ENCODE data around the gene ERH.

ERH gene

DNA sequence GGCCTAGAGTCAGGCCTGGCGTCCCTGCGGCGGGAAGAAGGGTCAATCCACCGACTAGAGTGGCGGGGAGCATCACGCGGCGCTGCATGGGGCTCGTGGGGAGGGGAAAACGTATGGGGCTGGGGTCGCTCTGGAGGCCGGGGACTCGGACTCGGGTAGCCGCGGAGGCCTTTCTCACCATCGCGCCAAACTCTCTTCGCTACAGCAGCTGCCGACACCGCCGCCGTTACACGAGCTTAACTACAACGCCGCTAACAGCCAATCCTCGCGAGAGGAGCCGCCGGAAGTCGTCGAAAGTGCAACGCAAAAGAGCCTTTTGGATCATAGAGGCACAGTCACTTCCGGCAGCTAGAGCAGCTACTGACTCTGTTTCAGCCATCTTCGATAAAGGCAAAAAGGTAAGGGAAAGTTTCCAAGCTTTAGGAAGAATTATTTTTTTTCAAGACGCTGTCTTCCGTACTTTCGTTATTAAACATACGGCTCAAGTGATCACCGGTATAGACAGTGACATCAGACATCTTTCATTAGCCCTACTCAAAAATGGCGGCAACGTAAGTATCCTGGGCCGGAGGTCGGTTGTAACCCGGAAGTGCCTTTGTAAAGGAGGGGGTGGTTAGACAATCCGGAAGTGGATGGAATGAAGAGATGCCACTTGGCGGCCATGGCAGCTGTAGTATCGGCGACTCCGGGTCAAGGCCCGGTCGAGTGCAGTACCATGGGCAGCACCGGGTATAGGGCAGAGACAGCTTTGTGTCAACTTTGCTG lies at the start of gene ERH, which contains the start of gene SLC39A9:
Gene ERH, minus strand, starts transcription at position 247 of the 765 bp plus-strand sequence. Its CDS starts 66 bp downstream, at position 181.
Gene SLC39A9, plus strand, starts transcription at position 640 of the 765 bp plus-strand sequence. CDS start 678 bp downstream, outside the sequence.
- TF ChIP-seq, protein P1, sequence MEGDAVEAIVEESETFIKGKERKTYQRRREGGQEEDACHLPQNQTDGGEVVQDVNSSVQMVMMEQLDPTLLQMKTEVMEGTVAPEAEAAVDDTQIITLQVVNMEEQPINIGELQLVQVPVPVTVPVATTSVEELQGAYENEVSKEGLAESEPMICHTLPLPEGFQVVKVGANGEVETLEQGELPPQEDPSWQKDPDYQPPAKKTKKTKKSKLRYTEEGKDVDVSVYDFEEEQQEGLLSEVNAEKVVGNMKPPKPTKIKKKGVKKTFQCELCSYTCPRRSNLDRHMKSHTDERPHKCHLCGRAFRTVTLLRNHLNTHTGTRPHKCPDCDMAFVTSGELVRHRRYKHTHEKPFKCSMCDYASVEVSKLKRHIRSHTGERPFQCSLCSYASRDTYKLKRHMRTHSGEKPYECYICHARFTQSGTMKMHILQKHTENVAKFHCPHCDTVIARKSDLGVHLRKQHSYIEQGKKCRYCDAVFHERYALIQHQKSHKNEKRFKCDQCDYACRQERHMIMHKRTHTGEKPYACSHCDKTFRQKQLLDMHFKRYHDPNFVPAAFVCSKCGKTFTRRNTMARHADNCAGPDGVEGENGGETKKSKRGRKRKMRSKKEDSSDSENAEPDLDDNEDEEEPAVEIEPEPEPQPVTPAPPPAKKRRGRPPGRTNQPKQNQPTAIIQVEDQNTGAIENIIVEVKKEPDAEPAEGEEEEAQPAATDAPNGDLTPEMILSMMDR (IDR thresholded peaks at IDR 0.05; ENCODE audit: insufficient read depth, missing control alignments), result no peak
- DNase-seq (ENCODE audit: insufficient read length, low spot score) (peak; percentile 62), FAIRE-seq (no peak)

DNA sequence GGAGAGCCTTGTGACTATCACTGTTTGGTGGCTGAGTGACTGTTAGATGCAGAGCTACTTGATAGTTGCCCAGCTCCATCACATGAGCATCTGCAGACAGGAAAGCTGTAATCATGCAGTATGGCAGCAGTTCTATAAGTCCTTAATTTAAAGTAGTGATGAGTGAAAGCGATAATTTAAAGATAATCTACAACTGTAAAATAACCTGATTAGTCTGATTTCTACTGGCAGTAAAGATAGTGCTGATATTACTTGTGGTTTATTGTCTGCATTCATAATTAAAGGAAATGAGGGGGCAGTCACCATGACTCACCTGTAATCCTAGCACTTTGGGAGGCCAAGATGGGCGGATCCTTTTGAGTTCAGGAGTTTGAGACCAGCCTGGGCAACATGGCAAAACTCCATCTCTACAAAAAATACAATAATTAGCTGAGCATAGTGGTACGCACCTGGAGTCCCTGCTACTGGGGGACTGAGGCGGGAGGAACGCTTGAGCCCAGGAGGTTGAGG lies 45.3 kb upstream of the ERH start:
- TF ChIP-seq, protein P1 (IDR thresholded peaks at IDR 0.05; ENCODE audit: insufficient read depth, missing control alignments), result no peak
- DNase-seq (ENCODE audit: insufficient read length, low spot score), result no peak
- FAIRE-seq, result no peak

DNA sequence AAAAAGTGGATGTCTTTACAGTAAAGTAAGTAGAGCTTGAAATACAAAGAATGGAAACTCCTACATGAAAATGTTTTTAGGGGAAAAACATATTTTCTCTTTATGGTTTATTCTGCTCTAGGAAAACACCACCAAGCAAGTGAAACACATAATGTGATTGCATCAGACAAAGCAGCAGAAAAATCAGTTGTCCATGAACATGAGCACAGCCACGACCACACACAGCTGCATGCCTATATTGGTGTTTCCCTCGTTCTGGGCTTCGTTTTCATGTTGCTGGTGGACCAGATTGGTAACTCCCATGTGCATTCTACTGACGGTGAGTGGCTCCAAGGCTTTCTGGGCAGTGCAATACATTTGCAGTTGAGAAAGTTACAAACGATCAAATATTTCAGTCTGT lies 43.8 kb upstream of the ERH start:
- no peak for FAIRE-seq
- DNase-seq (ENCODE audit: insufficient read length, low spot score), result no peak
- TF ChIP-seq, protein P1 (IDR thresholded peaks at IDR 0.05; ENCODE audit: insufficient read depth, missing control alignments), result no peak

DNA sequence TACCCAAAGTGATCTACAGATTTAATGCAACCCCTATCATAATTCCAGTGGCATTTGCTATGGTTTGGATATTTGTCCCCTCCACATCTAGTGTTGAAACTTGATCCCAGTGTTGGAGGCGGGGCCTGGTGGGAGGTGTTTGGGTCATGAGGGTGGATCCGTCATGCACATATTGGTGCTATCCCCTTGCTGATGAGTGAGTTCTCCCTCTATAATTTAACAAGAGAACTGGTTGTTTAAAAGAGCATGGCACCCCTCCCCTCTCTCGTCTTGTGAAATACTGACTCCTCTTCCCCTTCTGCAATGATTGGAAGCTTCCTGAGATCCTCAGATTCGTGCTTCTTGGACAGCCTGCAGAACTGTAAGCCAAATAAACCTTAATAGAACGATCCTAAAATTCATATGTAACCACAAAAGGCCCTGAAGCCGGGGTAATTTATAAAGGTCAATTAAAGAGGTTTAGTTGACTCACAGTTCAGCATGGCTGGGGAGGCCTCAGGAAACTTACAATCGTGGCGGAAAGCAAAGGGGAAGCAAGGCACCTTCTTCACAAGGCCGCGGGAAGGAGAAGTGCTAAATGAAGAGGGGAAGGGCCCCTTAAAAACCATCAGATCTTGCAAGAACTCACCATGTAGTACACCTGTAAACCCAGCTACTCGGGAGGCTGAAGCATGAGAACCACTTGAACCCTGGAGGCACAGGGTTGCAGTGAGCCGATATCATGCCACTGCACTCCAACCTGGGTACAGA lies 41.6 kb upstream of the ERH start:
- DNase-seq (ENCODE audit: insufficient read length, low spot score) (no peak), FAIRE-seq (no peak)
- TF ChIP-seq, protein P1 (IDR thresholded peaks at IDR 0.05; ENCODE audit: insufficient read depth, missing control alignments), result no peak

DNA sequence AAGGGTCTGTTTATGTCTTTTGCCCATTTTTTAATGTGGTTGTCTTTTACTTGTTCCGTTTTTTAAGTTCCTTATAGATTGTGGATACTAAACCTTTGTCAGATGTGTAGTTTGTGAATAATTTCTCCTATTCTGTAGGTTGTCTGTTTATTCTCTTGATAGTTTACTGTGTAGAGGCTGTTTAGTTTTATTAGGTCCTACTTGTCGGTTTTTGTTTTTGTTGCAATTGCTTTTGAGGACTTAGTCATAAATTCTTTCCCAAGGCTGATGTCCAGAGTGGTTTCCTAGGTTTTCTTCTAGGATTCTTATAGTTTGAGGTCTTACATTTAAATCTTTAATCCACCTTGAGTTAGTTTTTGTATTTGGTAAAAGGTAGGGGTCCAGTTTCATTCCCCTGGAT lies 34.3 kb upstream of the ERH start:
- FAIRE-seq (no peak), DNase-seq (ENCODE audit: insufficient read length, low spot score) (no peak)
- TF ChIP-seq, protein P1 (IDR thresholded peaks at IDR 0.05; ENCODE audit: insufficient read depth, missing control alignments), result no peak

DNA sequence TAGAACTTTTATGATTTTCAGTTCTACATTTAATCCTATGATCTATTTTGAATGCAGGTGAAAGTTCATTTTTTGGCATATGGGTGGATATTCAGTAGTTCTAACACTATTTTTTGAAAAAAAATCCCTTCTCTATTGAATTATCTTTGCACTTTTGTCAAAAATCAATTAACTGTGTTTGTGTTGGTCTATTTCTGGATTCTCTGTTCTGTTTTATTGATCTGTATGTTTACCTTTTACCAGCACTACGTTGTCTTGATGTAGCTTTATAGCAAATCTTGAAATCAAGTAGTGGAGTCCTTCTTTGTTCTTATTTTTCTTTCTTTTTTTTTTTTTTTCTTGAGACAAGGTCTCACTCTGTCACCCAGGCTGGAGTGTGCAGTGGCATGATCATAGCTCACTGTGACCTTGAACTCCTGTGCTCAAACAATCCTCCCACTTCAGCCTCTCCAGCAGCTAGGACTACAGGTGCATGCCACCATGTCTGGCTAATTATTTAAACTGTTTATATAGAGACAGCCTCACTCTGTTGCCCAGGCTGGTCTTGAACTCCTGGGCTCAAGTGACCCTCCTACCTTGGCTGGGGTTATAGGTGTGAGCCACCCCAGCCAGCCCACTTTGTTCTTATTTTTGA lies 32.3 kb upstream of the ERH start:
- TF ChIP-seq, protein P1 (IDR thresholded peaks at IDR 0.05; ENCODE audit: insufficient read depth, missing control alignments), result no peak
- FAIRE-seq, result no peak
- DNase-seq (ENCODE audit: insufficient read length, low spot score), result no peak

All from D721Med (cell line).